HL-60/S4 treated with phorbol 12-myristate 13-acetate at 8.2 ng/mL for 4 days and 3 days (cell line): ENCODE measurements around the gene ITGA11.

Experiments
- in situ Hi-C: fragments of 300-500 bp; cut with MboI; formaldehyde crosslinking; loops from 2 replicates; pipeline ENCODE4 v1.15.0; 2022; ENCODE audit warnings: low sequenced_read_pairs

ITGA11 gene

DNA sequence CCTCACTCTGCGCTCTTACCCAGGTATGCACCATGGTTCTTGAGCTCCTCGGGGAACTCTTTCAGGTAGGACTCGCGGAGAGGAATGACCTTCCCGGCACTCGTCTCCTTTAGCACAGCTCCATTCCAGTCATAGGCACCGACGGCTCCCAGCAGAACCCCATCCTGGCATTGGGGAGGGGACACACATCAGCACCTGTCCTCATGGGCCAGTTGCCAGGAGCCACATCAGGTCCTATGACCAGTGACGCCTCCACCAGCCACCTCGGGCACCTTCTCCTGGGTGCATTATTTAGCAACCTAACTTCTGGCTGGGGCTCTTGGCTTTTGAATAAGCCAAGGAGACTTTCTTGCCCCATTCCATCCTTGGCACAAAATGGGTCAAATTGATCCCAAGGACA is 92.5 kb downstream of the ITGA11 start:
- in situ Hi-C loops = no loop called here

DNA sequence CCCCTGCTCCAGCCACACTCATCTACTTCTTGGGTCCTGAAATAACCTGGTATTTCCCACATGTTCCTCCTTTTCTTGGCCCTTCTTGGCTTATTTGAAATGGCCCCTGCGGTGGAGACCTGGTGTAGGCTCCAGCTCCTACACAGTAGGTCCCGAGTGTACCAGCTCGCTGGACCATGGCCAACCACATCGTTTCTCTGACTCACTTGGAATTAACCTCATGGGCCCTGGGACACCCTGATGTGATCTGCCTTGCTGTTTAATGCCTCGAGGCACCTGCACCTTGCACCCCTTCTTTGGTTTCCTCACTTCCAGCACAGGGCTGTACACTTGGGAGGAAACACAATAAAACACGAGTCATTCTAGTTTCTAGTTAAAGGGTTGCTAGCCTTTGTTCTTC is 94.1 kb downstream of the ITGA11 start:
- in situ Hi-C loops = no loop called here

- in situ Hi-C loops = no loop called here
These were observed 95.4 kb downstream of the ITGA11 start for GRCh38 chr15:68336516-68336915.

DNA sequence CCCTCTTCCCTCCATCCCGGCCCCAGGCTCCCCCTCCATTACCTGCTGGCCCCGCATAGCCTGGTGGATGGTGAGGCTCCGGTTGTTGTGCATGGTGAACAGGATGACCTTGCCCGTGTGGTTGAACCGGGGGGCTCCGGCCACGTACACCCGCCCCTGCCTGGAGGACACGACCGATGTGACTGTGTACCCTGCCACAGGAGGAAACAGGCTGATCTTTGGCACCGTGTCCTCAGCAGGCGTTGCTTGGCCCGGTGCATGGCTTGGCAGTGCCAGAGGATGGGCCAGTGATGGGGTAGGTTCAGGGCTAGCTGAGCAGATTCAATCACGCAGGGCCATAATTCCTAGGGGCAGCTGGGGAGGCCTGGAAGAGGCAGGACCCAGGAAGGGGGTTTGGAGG is 96.3 kb downstream of the ITGA11 start:
- in situ Hi-C loops = no loop called here

DNA sequence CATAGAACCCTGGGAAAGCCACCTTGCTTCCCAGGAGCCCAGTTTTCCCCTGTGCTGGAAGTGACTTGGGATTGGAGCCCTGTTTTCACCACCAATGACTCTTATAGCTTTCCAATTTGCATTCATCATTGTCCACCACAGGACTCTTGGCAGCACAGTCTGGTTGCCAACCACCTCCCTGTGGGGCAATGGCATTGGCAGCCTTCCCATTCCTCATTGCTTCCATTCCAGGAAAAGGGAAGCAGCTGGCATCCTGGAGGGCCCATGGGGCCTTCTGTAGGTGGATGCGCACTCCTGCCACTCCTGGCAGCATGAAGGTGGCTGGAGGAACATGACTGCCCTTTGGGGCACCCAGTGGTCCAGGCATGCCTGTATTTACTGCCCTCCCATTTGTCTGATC is 96.7 kb downstream of the ITGA11 start:
- in situ Hi-C loops = no loop called here

DNA sequence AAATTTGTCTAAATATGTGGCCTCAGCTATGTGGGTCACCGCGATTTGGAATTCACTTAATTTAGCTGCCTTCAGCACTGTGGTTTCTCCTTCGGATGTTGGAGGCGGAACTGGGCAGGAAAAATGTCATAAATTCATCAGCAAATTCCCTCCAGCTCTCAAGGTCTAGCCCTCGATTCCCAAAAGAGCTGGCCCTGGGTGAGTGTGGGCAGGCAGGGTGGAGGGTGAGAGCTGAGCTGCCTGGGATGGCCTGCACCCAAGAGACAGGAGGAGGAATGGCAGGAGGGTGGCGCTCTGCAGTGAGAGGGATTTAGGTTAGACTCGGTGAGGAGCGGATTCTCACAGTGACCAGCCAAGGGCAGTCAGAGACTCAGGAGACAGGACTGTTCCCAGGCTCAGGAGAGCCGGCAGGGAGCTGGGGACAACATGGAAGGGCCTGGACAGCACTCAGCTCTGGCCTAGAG is 97.3 kb downstream of the ITGA11 start:
- in situ Hi-C loops = no loop called here

GRCh38 chr15:68333775-68334470 is 98.0 kb downstream of the ITGA11 start:
- in situ Hi-C loops = no loop called here

DNA sequence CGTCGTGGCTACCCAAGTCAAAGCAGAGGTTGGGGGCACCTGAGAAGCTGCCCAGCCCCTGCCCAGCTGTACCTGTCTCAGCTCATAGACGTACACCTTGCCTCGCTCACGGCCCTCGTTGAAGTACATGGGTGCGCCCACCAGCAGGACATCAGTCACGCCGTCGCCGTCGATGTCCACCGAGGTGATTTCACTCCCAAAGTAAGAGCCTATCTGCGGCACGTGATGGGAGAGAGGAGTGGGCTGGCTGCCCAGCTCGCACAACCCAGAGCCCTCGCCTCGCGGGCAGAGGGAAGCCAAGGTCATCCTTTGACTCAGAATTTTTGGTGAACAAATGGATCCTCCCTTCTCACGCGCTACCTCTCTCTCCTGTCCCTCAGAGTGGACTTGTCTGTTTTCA is 99.7 kb downstream of the ITGA11 start:
- in situ Hi-C loops = no loop called here

GRCh38 chr15:68330901-68331300 is 101.1 kb downstream of the ITGA11 start:
- in situ Hi-C loops = no loop called here

GRCh38 chr15:68330416-68330815 is 101.5 kb downstream of the ITGA11 start:
- in situ Hi-C loops = no loop called here

- in situ Hi-C loops = no loop called here
These were observed 103.0 kb downstream of the ITGA11 start for GRCh38 chr15:68328964-68329363.

GRCh38 chr15:68328443-68328842 is 103.5 kb downstream of the ITGA11 start:
- in situ Hi-C loops = no loop called here

GRCh38 chr15:68326711-68327354 is 105.1 kb downstream of the ITGA11 start:
- in situ Hi-C loops = no loop called here

GRCh38 chr15:68325726-68326125 is 106.2 kb downstream of the ITGA11 start:
- in situ Hi-C loops = no loop called here

DNA sequence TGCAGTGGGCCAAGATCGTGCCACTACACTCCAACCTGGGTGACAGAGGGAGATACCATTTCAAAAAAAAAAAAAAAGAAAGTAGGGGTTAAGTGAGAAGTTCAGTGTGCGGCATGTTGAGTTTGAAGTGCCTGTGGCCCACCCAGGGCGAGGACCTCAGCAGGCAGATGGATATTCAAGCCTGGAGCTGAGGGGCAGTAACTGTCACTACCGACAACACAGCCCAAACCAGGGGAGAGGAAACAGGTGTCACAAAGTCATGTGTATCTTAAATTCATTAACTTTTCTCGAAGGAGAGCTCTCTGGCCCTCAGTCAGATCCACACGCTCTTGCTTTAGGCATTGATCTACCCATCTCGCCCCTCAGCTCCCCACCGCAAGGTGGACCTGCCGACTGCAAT is 109.2 kb downstream of the ITGA11 start:
- in situ Hi-C loops = no loop called here

GRCh38 chr15:68321229-68321628 is 110.7 kb downstream of the ITGA11 start:
- in situ Hi-C loops = no loop called here

GRCh38 chr15:68319997-68320396 is 112.0 kb downstream of the ITGA11 start:
- in situ Hi-C loops = no loop called here

DNA sequence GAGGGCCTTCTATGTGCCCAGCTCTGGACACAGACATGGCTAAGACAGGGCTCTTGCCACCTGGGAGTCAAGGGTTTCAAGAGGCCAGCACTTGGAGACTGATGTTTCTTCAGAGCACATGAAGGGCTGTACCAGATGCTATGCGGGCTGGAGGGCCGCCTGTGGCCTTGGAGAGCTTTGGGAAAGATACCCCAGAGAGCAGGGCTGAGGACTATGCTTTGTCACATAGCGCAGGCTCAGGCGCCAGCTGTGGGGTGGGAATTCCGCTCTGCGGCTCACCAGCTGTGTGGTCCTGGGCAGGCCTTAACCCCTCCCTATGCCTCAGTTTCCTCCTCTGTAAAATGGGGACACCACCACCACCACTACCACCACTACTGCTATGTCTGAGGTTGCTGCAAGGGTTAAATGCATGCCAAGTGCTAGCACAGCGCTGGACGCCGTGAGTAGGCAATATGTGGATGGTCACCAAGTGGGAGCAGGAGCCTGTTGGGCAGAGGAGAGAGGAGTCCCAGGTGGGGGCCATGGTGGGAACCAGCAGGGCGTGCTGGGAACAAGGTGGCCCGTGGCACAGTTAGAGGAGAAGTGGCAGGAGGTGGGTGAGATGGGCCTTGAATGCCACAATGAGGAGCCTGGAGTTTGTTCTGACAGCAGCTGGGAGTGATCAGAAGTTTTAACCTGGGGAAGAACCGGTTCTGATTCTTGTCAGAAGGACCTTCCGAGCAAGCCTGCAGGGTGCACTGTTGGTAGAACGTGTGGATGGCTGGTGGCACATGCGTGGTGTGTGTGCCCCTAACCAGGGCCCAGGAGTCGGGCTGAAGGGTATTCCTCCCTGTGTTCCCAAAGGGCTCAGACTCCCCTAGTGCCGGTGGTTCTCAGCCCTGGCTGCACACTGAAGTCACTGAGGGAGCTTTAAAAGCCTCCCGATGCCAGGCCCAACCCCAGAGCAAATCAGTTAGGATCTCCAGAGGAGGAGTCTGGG is 112.7 kb downstream of the ITGA11 start:
- in situ Hi-C loops = no loop called here

DNA sequence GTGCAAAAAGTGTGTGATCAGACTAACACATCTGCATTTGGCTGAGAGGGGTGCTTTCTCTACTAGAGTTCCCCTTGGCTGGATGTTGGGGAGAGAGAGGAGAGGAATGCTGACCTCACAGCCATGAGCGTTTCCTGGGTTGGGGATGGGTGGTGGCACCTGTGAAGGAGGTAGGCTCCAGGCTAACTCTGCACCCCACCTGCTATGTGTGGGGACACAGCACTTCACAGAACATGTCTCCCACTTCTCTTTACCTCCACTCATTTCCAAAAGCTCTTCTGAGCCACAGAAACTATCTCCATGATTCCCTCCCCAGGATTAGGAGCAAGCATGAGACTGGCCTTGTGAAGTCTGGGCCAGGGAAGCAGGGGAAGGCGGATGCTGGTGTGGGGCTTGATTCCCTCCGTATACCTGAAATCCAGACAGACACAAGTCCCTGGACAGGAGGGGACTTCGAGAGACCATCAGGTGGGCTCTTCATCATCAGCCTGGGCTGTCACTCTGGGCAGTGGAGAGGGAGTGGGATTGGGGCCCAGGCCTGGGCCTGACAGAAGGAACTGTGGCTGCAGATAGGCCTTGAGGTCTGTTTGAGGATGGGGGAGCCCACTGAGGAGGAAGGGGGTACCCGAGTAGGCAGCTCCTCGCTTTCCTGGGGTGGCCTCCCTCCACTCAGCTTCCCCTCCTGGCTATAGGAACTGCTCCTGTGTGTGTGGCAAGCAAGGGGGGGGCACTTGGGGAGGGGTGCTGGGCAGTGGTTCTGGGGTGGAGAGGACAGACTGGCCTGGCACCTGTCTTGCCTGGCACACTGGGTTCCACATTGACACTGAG is 113.7 kb downstream of the ITGA11 start:
- in situ Hi-C loops = no loop called here

DNA sequence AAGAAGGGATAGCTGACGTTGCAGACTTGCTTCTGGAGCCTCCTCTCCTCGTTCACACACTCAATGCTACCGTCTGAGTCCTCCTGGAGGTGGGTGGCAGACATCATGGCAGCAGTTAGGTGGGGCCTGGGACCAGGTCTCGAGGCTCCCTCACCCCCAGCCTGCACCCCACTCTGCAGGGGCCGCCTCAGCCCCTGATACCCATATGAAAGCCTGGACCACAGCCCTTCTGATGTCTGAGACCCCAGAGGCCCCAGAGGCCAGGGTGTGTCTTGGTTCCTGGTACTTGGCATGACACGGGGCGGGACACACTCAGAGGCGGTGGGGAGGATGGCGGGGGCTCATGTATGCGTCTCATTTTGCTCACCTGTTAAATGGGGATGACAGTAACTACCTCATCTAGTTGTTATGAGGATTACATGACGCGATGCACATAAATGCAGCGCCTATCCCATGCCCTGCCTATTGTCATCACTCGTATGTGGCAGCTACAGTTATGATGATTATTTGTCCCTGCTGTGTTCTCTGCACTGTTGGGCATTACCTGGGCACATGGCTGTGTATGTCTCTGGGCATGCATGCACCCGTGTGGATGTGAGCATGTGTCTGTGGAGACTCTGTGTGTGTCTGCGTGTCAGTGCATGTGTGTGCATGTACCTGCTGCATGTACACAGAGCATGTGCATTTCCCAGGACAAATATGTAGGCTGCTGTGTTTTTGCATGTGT is 114.5 kb downstream of the ITGA11 start:
- in situ Hi-C loops = no loop called here
